Skeletal muscle tissue (tissue), 4 donors: ENCODE data around the gene IFITM5. TPM values are rescaled to one million over a fixed set of nuclear protein-coding genes. Genes with fewer than 3 reads are reported as not detected.
"Not testable (repeated sequence)": the region's sequence is repeated elsewhere in the genome, so short reads cannot be mapped to it uniquely, and the experiment has no call there.

Experiments
- H3K27ac ChIP-seq: one replicate; pipeline ENCODE4 v1.7.0; 2013; ENCODE audit warnings: mild to moderate bottlenecking, low read depth, low read length, inconsistent platforms
- H3K27me3 ChIP-seq, 3 donors: one replicate each; pipeline ENCODE4 v1.7.0; 2013; ENCODE audit warnings: low read length in 3 of 3; ENCODE audit not compliant: control insufficient read depth in 3 of 3, insufficient read depth in 3 of 3
- H3K36me3 ChIP-seq, 3 donors: one replicate each; pipeline ENCODE4 v1.7.0; 2013; ENCODE audit warnings: low read length in 3 of 3; ENCODE audit not compliant: control insufficient read depth in 3 of 3, insufficient read depth in 3 of 3
- H3K4me1 ChIP-seq, 3 donors: one replicate each; pipeline ENCODE4 v1.7.0; 2013; ENCODE audit warnings: low read length in 3 of 3, mild to moderate bottlenecking in 3 of 3; ENCODE audit not compliant: control insufficient read depth in 3 of 3, insufficient read depth in 3 of 3
- H3K4me3 ChIP-seq, 3 donors: one replicate each; pipeline ENCODE4 v1.7.0; 2013; ENCODE audit warnings: low read length in 3 of 3
- H3K9ac ChIP-seq, 3 donors: one replicate each; pipeline ENCODE4 v1.7.0; 2013; ENCODE audit warnings: low read length in 3 of 3, mild to moderate bottlenecking in 3 of 3, moderate library complexity in 2 of 3, low read depth in 1 of 3
- H3K9me3 ChIP-seq, 3 donors: one replicate each; pipeline ENCODE4 v1.7.0; 2013; ENCODE audit warnings: low read length in 3 of 3; ENCODE audit not compliant: control insufficient read depth in 3 of 3
- total RNA-seq: library from RNA; depleted of rRNA; stranded (reverse); fragments of >200 nt; gene quantifications from one replicate; pipeline ENCODE4 v1.2.3, GENCODE V29; 2014
- donor health status: Osteomylitis.

The IFITM5 gene
- total RNA-seq, 1 donor from 2014 or later = not detected

GRCh38 chr11:335779-336658, 36.7 kb upstream of the IFITM5 start:
- Histone ChIP-seq H3K9ac (peak overlapping the region; percentile 8 to 51 (median 10)), H3K9me3 (peaks cover 0 to 2% (median 0%) of the 10 kb centered on the region in 3 donors), H3K4me1 (peaks cover 10 to 19% (median 17%) of the 10 kb centered on the region in 3 donors), H3K36me3 (no peaks in the 10 kb centered on the region), H3K27ac (peak overlapping the region; percentile 79), H3K27me3 (peaks cover 0 to 8% (median 2%) of the 10 kb centered on the region in 3 donors), H3K4me3 (peak overlapping the region in 1 of 3 donors; percentile 14)

GRCh38 chr11:334264-334994, 35.1 kb upstream of the IFITM5 start:
- no peak overlapping the region for H3K4me3 ChIP-seq

GRCh38 chr11:333616-334263, 34.4 kb upstream of the IFITM5 start:
- not testable (repeated sequence) for H3K9me3 ChIP-seq, H3K27ac ChIP-seq, H3K9ac ChIP-seq, H3K4me3 ChIP-seq, H3K27me3 ChIP-seq, H3K36me3 ChIP-seq
- peaks cover 10 to 19% (median 17%) of the 10 kb centered on the region in 3 donors for H3K4me1 ChIP-seq

More at GRCh38 chr11:334264-334994, 35.1 kb upstream of the IFITM5 start:
- peaks cover 0 to 2% (median 0%) of the 10 kb centered on the region in 3 donors for H3K9me3 ChIP-seq
- peak overlapping the region; percentile 5 for H3K27ac ChIP-seq
- no peaks in the 10 kb centered on the region for H3K36me3 ChIP-seq
- H3K27me3 ChIP-seq = peaks cover 0 to 8% (median 6%) of the 10 kb centered on the region in 3 donors
- no peak overlapping the region for H3K9ac ChIP-seq
- peaks cover 10 to 19% (median 17%) of the 10 kb centered on the region in 3 donors for H3K4me1 ChIP-seq

- H3K9me3 ChIP-seq = peaks cover 0 to 2% (median 0%) of the 10 kb centered on the region in 3 donors
- no peak overlapping the region for H3K9ac ChIP-seq
- no peaks in the 10 kb centered on the region for H3K36me3 ChIP-seq
- peaks cover 10 to 19% (median 17%) of the 10 kb centered on the region in 3 donors for H3K4me1 ChIP-seq
- H3K27me3 ChIP-seq = peaks cover 0 to 12% (median 6%) of the 10 kb centered on the region in 3 donors
- H3K4me3 ChIP-seq = no peak overlapping the region
- no peak overlapping the region for H3K27ac ChIP-seq
Measured at GRCh38 chr11:332651-333480, 33.5 kb upstream of the IFITM5 start.

- Histone ChIP-seq H3K4me1 (peaks cover 19 to 25% (median 24%) of the 10 kb centered on the region in 3 donors), H3K36me3 (no peaks in the 10 kb centered on the region), H3K27ac (no peak overlapping the region), H3K9ac (no peak overlapping the region), H3K27me3 (peaks cover 0 to 20% (median 6%) of the 10 kb centered on the region in 3 donors), H3K4me3 (no peak overlapping the region), H3K9me3 (peaks cover 0 to 2% (median 0%) of the 10 kb centered on the region in 3 donors)
Measured at GRCh38 chr11:331358-332060, 32.2 kb upstream of the IFITM5 start.

GRCh38 chr11:330694-331357, 31.5 kb upstream of the IFITM5 start:
- peaks cover 22 to 25% (median 24%) of the 10 kb centered on the region in 3 donors for H3K4me1 ChIP-seq

GRCh38 chr11:330307-330693, 31.0 kb upstream of the IFITM5 start:
- H3K4me1 ChIP-seq = peaks cover 21 to 24% (median 22%) of the 10 kb centered on the region in 3 donors
- peaks cover 0 to 2% (median 0%) of the 10 kb centered on the region in 3 donors for H3K9me3 ChIP-seq
- no peak overlapping the region for H3K4me3 ChIP-seq
- H3K36me3 ChIP-seq = no peaks in the 10 kb centered on the region
- no peak overlapping the region for H3K27ac ChIP-seq
- H3K9ac ChIP-seq = no peak overlapping the region
- peaks cover 0 to 22% (median 6%) of the 10 kb centered on the region in 3 donors for H3K27me3 ChIP-seq

More at GRCh38 chr11:330694-331357, 31.5 kb upstream of the IFITM5 start:
- no peaks in the 10 kb centered on the region for H3K36me3 ChIP-seq
- peaks cover 0 to 2% (median 0%) of the 10 kb centered on the region in 3 donors for H3K9me3 ChIP-seq
- peaks cover 0 to 21% (median 6%) of the 10 kb centered on the region in 3 donors for H3K27me3 ChIP-seq
- H3K4me3 ChIP-seq = no peak overlapping the region
- no peak overlapping the region for H3K27ac ChIP-seq
- H3K9ac ChIP-seq = no peak overlapping the region

GRCh38 chr11:329886-330253, 30.5 kb upstream of the IFITM5 start:
- Histone ChIP-seq H3K4me3 (no peak overlapping the region), H3K9ac (no peak overlapping the region), H3K27me3 (peaks cover 0 to 24% (median 6%) of the 10 kb centered on the region in 3 donors), H3K9me3 (peaks cover 0 to 2% (median 0%) of the 10 kb centered on the region in 3 donors), H3K27ac (no peak overlapping the region), H3K4me1 (peaks cover 22 to 25% (median 22%) of the 10 kb centered on the region in 3 donors), H3K36me3 (no peaks in the 10 kb centered on the region)
